Endothelial cell of umbilical vein (primary cell): Measurements from ENCODE around the gene TNNI3K.

Experiments used
- CTCF ChIP-seq, 2 donors: IDR thresholded peaks; 1 replicate in 1 of 2; 2 replicates in 1 of 2; pipeline ENCODE4 v1.5.1; 2011; ENCODE audit warnings: low read length in 2 of 2, mild to moderate bottlenecking in 2 of 2, moderate library complexity in 2 of 2, control low read depth in 1 of 2, inconsistent platforms in 1 of 2, low read depth in 1 of 2; ENCODE audit not compliant: insufficient read depth in 1 of 2; ENCODE audit errors: extremely low read depth in 1 of 2
- MYC ChIP-seq: IDR thresholded peaks from one replicate; pipeline ENCODE4 v1.6.1; 2011; ENCODE audit warnings: mild to moderate bottlenecking, low read depth, low read length
- POLR2AphosphoS5 ChIP-seq: IDR thresholded peaks from 2 replicates; pipeline ENCODE4 v1.6.1; 2012; ENCODE audit warnings: low read depth, mild to moderate bottlenecking, control low read depth, low read length, moderate library complexity; ENCODE audit not compliant: insufficient read depth
- TF ChIP-seq, protein P1 (sequence below): IDR thresholded peaks from 2 replicates; pipeline ENCODE4 v1.6.1; 2011; ENCODE audit not compliant: insufficient read depth, insufficient read length

- TF ChIP-seq MYC (no peak), CTCF (IDR thresholded peaks at IDR 0.05; ENCODE audit: extremely low read depth in 1 of 2, insufficient read depth in 1 of 2, low read depth in 1 of 2, low read length in 2 of 2) (no peak), POLR2AphosphoS5 (no peak)
- TF ChIP-seq, protein P1, sequence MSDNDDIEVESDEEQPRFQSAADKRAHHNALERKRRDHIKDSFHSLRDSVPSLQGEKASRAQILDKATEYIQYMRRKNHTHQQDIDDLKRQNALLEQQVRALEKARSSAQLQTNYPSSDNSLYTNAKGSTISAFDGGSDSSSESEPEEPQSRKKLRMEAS: no peak
Measured at GRCh38 chr1:74334147-74334546, 99.0 kb downstream of the TNNI3K start.
